GM18870 (cell line): ENCODE data around the gene CERS2.

Experiments
- ATAC-seq: cut with Tn5 transposase; IDR thresholded peaks from one replicate; pipeline ENCODE4 v1.9.1; 2021; ENCODE audit warnings: moderate library complexity; ENCODE audit not compliant: unreplicated experiment

The CERS2 gene

DNA sequence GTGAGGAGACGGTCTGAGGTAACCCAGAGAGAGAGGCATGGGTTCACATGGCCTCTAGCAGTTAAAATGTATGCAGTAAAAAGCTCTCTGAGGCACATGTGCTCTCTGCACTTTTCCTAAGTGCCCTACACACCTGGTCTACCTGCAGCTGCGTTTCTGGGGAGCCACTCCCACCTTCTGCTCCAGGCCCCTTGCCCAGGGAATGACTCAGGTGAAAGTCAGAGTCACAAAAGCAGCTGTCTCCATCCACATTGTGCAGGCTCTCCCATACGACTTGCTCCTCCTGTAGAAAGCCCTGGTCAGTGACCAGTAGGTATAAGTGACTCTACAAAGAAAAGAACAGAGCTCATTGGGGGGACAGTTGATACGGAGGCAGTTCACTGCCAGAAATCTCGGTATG, 23.3 kb upstream of the CERS2 start:
- ATAC-seq, result no peak

GRCh38 chr1:150997126-150997872, 22.7 kb upstream of the CERS2 start:
- no peak for ATAC-seq

DNA sequence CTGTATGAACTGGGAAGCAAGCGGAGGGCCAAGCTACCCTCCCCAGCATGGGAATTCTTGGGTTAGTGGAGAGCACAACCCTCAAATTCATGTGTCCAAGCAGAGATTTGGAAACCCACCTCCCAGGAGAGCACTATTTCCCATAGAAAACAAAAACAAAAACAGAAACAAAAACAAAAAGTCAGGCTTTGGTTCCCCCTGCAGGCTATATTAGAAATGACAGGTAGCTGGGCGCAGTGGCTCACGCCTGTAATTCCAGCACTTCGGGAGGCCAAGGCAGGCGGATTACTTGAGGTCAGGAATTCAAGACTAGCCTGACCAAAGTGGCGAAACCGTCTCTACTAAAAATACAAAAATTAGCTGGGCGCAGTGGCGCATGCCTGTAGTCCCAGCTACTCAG, 21.3 kb upstream of the CERS2 start:
- ATAC-seq, result no peak

GRCh38 chr1:150995460-150995859, 20.8 kb upstream of the CERS2 start:
- no peak for ATAC-seq

DNA sequence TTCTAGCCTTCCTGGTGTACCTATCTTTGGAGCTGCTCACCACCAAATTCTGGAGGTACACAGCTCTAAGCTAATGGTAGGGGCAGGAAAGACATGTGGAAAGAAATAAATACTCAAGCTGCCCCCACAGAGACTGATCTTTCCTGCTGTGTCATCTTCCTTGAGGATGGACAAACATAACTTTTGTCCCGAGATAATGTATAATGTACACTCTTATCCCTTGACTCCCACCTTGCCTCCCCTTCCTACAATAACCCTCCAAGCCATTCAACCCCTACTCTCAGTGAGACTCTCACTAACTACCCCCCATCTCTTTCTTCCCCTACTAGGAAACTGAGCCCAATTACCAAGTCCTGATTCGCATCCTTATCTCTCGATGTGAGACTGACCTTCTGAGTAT, 19.6 kb upstream of the CERS2 start:
- no peak for ATAC-seq

- no peak for ATAC-seq
Measured at GRCh38 chr1:150992626-150993025, 18.0 kb upstream of the CERS2 start.

DNA sequence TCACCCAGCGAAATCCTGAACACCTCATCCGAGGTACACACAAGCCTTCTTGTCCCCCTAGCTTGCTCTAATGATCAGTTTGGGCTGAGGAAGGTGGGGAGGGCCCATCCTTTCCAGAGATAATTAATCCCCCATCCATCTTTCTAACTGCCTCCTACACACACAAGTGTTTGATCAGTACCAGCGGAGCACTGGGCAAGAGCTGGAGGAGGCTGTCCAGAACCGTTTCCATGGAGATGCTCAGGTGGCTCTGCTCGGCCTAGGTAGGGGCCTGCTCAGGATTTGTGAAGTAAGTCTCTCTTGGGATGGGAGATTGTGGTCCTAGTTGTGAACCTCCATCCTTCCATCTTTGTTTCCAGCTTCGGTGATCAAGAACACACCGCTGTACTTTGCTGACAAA, 13.3 kb upstream of the CERS2 start:
- ATAC-seq, result no peak

DNA sequence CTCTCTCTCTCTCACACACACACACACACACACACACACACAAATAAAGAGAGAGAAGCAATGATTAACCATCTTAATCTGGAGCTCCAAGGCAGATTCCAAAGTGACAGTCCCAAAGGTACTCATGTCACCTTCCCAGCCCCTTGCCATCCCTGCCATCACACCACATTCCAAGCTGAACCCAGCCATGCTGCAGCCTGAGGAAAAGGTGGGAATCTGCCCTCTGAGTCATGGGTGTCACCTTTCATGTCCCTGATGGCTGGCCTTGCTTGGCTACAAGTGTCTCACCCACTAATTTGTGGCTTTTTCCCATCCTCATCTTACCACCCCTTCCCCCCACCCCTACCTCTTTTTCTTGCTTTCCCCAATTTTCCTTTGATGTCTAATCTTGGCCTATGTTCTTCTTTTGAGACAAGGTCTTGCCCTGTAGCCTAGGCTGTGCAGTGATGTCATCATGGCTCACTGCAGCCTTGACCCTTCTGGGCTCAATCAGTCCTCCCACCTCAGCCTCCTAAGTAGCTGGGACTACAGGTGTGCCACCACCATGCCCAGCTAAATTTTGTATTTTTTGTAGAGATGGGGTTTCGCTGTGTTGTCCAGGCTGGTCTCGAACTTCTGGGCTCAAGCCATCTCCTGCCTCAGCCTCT, 10.7 kb upstream of the CERS2 start:
- ATAC-seq, result no peak

DNA sequence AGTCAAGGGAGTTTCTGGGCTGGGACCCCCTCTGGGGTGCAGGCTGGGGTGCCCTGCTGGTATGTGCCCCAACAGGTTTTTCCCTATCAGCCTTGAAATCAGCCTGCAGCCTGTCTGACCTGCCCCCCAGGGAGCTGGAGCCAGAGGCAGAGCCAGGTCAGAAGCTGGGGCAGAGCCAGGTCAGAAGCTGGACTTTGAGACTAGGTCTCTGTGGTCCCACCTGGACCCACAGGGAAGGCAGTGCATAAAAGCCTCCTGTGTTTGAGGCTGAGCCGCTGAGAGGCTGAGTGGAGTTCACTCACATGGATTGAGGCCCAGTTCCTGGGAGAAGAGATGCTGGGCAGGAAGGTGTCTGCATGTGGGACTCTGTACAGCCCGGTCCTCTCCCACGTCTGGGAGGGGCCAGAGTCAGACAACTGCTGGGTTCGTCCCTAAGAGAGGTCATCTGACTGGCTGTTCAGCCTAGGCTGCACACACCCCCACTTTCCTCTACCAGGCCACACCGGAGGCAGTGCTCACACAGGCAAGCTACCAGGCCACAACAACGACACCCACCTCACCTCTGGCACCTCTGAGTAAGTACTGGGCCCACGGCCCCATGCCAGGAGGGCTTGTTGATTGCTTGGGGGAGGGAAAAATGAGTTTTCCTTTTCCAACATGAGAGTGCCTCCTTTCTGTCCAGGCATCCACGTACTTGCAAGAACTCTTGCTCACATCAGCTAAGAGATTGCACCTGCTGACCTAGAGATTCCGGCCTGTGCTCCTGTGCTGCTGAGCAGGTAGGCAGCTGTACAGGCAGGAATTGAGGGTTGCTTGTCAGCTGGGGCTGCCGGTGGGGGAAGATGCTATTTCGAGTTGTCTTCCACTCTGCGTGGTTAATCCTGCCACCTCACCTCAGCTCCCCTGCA, 7.4 kb upstream of the CERS2 start, which contains the start of gene ANXA9:
Gene ANXA9, plus strand, starts transcription at position 488 of the 908 bp plus-strand sequence. CDS start 814 bp downstream, outside the sequence.
- no peak for ATAC-seq

- no peak for ATAC-seq
Measured at GRCh38 chr1:150981177-150981804, 6.7 kb upstream of the CERS2 start.

DNA sequence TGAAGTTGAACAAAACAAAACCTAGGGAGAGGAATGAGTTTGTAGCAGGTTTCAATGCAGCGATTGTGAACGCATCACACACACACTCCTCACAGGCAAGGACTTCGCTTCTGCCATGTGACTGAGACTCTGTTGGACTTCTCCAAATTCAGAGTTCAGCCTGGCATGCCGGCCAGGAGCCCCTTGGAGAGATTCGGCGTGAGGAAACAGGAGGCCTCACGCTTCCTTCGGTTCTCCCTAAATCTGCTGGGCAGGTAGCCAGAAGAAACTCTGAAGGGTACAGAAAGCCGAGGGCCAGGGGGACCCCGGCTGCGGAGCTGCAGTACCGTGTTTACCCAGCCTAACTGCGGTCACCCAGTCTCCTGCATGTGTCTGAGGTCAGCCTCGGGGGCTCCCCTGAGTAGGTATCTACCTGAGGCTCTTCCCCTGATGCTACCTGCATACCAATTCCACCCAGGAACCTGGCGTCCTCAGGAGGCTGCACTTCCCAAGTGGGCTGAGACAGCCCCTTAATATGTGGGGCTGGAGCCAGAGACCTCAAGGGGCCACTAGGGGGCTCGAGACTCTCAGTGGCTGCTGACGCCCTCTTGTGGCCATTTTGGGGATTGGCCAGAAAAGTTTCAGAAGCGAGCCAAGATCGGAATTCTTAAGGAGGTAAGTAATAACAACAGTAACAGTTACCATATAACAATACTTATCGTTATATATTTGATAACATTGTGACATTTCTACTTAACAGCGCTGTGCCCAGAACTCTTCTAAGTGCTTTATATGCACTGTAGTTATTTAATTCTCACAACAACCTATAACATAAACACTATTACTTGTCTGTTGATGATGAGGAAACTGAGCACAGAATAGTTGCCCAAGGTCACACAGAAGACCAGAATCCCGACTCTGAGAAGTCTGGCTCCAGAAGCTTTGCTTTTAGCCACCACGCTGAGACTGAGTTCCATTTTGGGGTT, 4.7 kb upstream of the CERS2 start:
- no peak for ATAC-seq

DNA sequence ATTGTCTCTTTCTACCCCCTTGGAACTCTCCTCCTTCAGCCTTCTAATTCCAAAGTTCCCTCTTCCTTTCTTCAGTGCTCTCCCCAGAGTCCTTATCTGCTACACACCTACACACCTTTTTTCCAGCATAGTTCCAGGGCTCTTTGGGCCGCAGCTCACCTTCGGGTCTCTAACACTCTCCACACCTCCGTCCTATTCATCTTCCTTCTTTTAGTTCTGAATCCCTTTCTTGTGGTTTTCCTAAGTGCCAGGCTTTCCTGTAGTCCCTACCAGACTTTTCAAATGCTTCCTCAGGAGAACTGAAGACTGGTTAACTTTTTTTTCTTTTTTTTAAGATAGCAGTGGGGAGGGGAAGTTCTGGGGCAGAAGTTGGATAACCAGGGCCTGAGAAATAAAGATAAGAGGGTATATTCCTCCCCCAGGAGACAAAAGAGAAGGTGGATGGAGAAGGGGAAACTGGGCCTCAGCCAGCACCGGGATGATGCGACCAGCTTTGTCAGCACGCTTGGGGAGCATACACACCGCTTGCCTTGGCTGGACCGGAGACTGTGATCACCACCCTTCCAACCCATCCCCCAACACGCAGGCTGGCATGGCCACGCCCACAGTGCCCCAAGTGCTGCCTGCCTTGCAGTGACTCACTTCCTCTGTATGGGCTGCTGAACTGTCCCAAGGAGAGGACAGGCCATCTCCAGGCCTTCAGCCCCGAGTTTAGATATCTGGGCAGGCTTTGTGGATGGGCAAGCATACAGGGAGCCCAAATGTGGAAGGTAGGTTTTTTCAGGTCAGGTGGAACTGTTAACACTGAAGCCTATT, 2.5 kb upstream of the CERS2 start:
- ATAC-seq, result no peak

- no peak for ATAC-seq
Measured at GRCh38 chr1:150976401-150976821, 1.8 kb upstream of the CERS2 start.

- ATAC-seq, result no peak
Measured at GRCh38 chr1:150973836-150974579, 627 bp downstream of the CERS2 start.

GRCh38 chr1:150973258-150973835, 1.3 kb downstream of the CERS2 start:
- ATAC-seq, result no peak

DNA sequence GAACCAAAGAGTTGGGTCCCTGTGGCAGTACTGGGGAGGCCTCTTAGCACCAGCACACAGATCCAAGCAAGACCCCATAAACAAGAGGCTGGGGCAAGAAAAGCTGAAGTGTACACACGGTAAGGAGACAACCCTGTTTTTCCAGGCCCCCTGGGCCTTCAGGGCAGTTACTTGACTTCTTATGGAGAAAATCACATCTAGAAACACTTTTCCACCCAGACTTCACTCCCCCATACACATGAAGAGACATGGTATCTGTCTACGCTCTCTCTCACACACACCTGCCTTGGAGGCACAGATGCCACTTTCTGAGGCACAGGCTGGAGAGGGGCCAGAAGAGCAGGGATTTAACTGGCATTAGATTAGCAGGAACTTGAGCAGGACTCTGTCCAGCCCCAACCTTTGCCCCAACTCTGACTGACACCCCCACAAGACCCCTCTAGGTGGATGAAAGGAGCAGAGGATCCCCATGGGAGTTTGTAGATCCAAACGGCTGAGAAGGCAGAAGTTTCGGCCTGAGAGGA, 2.2 kb downstream of the CERS2 start:
- ATAC-seq, result no peak

DNA sequence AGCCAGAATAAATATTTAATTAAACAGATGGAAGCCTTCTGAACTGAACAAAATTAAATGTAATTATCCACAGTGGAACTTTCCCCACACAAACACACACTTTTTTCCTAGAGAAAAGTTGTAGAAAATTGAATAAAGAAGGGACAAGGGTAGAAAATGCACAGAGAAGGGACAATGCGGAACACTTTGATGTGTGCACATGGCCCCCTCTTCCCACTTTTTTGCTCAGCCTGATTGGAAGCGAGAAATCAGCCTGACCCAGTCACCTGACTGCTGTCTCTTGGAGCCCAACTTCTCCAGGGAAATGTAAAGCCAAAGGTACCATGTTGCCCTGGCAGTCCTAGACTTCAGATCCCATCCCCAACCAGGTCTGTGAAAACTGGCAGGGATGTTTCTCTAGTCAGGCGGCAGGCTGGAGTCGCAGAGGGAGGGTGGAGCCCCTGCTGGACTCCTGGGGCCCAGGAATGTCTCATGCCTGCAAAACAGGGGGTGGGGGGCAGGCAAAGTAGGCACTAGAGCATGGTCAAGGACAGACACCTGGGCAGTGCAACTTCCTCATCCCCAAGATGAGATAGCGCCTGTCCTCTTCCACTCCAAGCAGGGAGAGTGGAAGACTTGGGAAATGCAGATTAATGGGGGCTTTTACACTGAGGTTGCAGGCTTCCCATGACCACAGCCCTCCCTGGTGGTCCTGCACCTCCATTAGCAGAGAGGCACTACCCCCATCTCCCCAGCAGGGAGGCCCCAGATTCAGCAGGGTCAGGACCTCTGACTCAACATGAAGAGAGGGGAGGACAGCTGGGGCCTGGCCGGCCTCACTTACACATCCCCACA, 2.8 kb downstream of the CERS2 start:
- no peak for ATAC-seq
